BJ (cell line): ENCODE measurements around the gene CC2D2A. TPM values are rescaled to one million over a fixed set of nuclear protein-coding genes. Genes with fewer than 3 reads are reported as not detected.

Experiments
- CTCF ChIA-PET: fragments of 350-600 bp; formaldehyde crosslinking; extraction: SDS; loops from one replicate; lab custom pipeline; 2021; ENCODE audit warnings: antibody characterized with exemption, inconsistent platforms; lab: Yijun Ruan, JAX
- POLR2A ChIA-PET: fragments of 300-600 bp; sonication (Branson Sonifier 250); formaldehyde crosslinking; extraction: SDS; loops from one replicate; lab custom pipeline; 2021; ENCODE audit warnings: antibody characterized with exemption; lab: Charles Lee
- DNase-seq: peaks from one replicate; pipeline ENCODE4 v3.0.0-alpha.2; 2011; ENCODE audit warnings: low read depth
- H3K27me3 ChIP-seq: 2 replicates; pipeline ENCODE4 v1.6.0; 2011; ENCODE audit warnings: low read length; ENCODE audit not compliant: control insufficient read depth, insufficient read depth
- H3K36me3 ChIP-seq: 2 replicates; pipeline ENCODE4 v1.5.1; 2011; ENCODE audit warnings: low read length; ENCODE audit not compliant: control insufficient read depth, insufficient read depth
- H3K4me3 ChIP-seq: 2 replicates; pipeline ENCODE4 v1.5.1; 2011; ENCODE audit warnings: low read depth, mild to moderate bottlenecking, control low read depth, low read length
- CTCF ChIP-seq: IDR thresholded peaks from 2 replicates; pipeline ENCODE4 v1.5.1; 2011; ENCODE audit warnings: low read depth, mild to moderate bottlenecking, control low read depth, inconsistent platforms, low read length, moderate library complexity; ENCODE audit not compliant: insufficient read depth
- polyA plus RNA-seq: library from polyadenylated mRNA; depleted of rRNA; stranded (reverse); fragments of >200 nt; gene quantifications from 2 replicates; pipeline ENCODE4 v1.2.3, GENCODE V29; 2011

Gene CC2D2A
- polyA plus RNA-seq, 1 experiment: 10.0 TPM

- ChIA-PET POLR2A (no interaction called here), CTCF (no interaction called here)
- DNase-seq: peak; percentile 38
- Histone ChIP-seq H3K4me3 (no peak overlapping the region), H3K36me3 (peaks cover 3% of the 10 kb centered on the region; the same call in 1 of the 2 replicates), H3K27me3 (no peaks in the 10 kb centered on the region)
- TF ChIP-seq CTCF: no peak
These were observed 36.8 kb downstream of the CC2D2A start for GRCh38 chr4:15506464-15506863.

GRCh38 chr4:15507679-15508078, 38.0 kb downstream of the CC2D2A start:
- peaks cover 3% of the 10 kb centered on the region; the same call in 1 of the 2 replicates for H3K36me3 ChIP-seq
- TF ChIP-seq CTCF: no peak
- ChIA-PET POLR2A (no interaction called here), CTCF (interaction anchor here (0.8 kb wide), 1 partner anchor 275 kb away, joined by 3 read pairs; no protein-coding TSS in a partner anchor)
- DNase-seq: no peak
- H3K4me3 ChIP-seq: no peak overlapping the region
- H3K27me3 ChIP-seq: no peaks in the 10 kb centered on the region

GRCh38 chr4:15510961-15511360, 41.3 kb downstream of the CC2D2A start:
- Histone ChIP-seq H3K36me3 (peaks cover 3% of the 10 kb centered on the region), H3K27me3 (no peaks in the 10 kb centered on the region), H3K4me3 (no peak overlapping the region)
- no peak for DNase-seq
- POLR2A ChIA-PET: no interaction called here
- CTCF ChIA-PET: no interaction called here
- no peak for TF ChIP-seq CTCF

- no peak for TF ChIP-seq CTCF
- POLR2A ChIA-PET: interaction anchor here (0.6 kb wide), 1 partner anchor 275 kb away, joined by 3 read pairs; no protein-coding TSS in a partner anchor
- DNase-seq: no peak
These were observed 43.9 kb downstream of the CC2D2A start for GRCh38 chr4:15513545-15513944.

GRCh38 chr4:15515106-15515505, 45.4 kb downstream of the CC2D2A start:
- Histone ChIP-seq H3K36me3 (peaks cover 3% of the 10 kb centered on the region), H3K4me3 (no peak overlapping the region), H3K27me3 (no peaks in the 10 kb centered on the region)
- TF ChIP-seq CTCF: no peak
- POLR2A ChIA-PET: no interaction called here
- CTCF ChIA-PET: no interaction called here
- no peak for DNase-seq

More at GRCh38 chr4:15513545-15513944, 43.9 kb downstream of the CC2D2A start:
- CTCF ChIA-PET: interaction anchor here (0.6 kb wide), 1 partner anchor 10 kb away, joined by 3 read pairs; no protein-coding TSS in a partner anchor
- Histone ChIP-seq H3K27me3 (no peaks in the 10 kb centered on the region), H3K36me3 (peaks cover 3% of the 10 kb centered on the region), H3K4me3 (no peak overlapping the region)
